ENCODE measurements around the gene ACP7.
"Not testable (repeated sequence)": the region's sequence is repeated elsewhere in the genome, so short reads cannot be mapped to it uniquely, and the experiment has no call there.

The ACP7 gene

DNA sequence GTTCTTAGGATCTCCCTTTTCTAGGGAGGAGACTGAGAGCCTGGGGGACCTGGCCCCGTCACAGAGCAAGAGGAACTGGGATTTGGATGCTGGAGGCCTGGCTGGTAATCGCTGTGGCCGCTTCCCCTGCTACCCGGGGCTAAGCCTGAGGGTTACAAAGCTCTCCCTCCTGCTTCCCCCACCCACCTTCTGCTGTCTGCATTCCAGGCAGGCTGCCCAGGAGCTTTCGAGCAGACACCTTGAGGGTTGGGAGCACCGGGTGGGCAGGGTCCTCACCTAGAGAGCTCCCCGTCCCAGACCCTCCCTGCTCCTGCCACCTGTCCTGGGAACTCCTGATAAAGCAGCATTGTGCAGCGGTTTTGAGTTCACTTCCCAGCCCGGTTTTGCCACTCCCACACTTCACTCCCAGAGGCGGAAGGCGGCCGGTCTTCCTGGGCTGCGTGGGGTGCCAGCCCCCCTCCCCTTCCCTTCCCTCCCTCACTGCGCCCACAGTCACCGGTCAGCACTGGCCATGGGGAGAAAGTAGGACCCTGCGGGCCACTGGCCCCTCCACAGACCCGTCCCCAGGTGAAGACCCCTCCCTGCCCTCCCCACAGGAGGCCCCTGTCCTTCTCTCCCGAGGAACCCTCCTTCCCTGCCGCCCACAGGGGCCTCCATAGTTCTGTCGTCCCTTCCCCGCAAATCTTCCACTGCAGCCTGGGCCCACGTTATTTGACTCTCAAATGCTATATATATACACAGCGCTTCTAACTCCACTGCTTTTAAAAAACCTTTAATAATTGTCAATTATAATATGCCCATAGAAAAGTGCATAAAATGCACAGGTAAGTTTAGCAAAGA is 49.5 kb downstream of the ACP7 start:
- no peak for DNase-seq

- DNase-seq, result no peak
These were observed 51.5 kb downstream of the ACP7 start for GRCh38 chr19:39135701-39136100.

DNA sequence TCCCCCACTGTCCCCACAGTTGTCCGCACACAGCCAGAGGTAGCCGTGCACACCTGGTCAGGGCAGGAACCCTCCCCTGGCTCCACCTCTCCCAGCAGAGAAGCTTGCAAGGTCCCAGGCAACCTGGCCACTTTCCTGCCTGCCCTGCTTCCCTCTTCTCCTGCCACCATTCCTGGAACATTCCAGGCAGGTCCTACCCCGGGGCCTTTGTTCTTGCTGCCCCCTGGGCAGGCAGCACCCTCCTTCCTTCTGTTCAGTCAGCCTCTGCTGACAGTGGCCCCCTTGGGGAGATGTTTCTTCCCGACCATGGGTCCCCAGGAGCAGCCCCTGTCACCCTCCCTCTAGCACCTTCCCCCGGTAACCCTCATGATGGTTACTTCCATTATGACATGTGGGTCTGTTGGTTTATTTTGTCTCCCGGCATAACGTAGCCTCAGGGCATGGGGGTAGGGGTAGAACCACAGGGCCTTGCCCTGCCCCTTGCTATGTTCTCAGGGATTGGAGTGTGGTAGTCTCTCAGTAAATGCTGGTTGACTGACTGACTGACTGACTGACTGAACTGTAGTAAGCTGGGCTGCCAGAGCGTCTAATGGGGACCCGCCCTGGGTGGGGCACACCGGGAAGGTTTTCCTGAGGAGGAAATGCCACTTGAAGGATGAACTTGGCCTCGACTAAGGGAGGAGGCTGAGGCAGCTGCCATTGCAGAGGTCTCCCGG is 52.2 kb downstream of the ACP7 start:
- no peak for DNase-seq

DNA sequence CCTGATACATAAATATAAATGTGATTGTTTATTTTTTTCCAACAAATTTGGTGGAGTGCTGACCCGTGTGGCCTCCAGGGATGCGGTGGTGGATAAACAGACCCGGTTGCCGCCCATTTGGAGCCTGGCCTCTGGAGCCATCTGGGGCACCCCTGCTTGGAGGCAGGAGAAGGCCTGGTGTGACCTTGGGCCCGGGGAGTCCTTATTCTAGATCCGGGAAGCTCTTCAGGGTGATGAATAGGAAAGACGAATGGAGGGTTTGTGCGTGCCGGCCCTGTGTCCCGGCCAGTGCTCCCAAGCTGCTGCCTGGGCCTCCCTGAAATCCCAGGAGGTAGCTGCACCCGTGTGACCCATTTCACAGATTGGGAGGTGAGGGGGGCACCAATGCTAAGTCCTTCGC is 53.0 kb downstream of the ACP7 start:
- DNase-seq, result no peak

- DNase-seq, result no peak
These were observed 54.3 kb downstream of the ACP7 start for GRCh38 chr19:39138221-39139211.

GRCh38 chr19:39139305-39139874 is 55.2 kb downstream of the ACP7 start:
- no peak for DNase-seq

DNA sequence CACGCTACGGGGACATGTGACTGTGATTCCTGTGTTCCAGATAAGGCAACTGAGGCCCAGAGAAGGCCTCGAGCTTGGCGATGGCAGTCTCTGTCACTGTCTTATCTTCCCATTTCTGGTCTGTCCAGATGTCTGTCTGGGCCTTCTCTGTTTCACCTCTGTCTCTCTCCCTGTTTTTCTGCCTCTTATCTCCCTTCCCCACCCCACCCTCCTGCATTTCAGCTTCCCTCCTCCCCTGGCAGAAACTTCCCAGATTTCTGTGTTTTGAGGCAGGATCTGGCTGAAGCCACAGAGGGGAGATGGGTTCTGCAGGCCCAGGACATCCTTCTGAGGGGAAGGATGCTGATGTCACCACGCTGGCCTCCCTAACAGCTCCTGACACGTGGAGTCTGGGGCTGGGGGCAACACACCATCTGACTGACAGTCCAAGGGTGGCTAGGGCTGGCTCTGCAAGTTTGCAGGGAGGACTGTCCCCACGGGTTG is 55.8 kb downstream of the ACP7 start:
- no peak for DNase-seq

- no peak for DNase-seq
These were observed 56.4 kb downstream of the ACP7 start for GRCh38 chr19:39140594-39140993.

DNA sequence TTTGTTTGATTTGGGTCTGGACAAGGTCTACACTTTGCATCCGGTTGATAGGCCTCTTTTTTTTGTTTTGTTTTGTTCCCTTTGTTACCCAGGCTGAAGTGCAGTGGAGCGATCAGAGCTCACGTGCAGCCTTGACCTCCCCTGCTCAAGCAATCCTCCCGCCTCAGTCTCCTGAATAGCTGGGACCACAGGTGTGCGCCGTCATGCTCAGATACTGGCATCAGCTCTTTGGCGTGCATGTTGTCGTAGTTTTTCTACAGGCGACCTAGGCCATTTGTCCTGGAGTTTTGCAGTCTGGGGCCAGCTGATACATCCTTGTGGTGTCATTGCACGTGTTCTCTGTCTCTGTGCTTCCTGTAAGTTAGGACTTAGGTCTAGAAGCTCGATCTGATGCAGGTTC is 57.8 kb downstream of the ACP7 start:
- DNase-seq, result no peak

DNA sequence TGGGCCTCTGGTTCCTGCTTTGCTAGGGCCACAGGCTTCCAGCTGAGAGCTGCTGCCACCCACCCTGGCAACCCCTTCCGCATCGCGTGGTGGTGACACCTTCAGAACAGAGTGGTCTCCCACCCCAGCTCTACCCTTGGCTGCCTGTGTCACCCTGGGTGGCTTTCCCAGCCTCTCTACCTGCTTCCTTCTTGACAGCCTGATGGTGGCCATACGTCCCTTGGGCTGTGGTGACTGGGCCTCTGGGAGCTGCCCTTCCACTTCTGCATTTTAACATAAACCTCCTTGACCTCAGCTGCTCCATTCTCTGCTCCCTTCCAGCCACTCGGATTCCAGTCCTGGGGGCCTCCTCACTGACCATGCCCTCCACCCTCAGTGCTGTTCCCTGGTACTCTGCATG is 58.5 kb downstream of the ACP7 start:
- DNase-seq, result no peak

DNA sequence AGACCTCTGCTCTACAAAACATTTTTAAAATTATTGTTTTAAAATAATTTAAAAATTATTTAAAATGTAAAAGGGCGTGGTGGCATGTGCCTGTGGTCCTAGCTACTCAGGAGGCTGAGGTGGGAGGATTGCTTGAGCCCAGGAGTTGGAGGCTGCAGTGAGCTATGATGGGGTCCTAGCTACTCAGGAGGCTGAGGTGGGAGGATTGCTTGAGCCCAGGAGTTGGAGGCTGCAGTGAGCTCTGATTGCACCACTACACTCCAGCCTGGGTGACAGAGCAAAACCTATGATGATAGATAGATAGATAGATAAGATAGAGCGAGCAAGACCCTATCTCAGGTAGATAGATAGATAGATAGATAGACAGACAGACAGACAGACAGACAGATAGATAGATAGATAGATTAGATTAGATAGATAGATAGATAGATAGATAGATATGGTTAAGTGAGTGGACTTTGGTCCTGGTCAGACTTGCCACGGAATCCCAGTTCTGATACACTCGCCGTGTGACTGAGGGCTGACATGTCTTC is 59.7 kb downstream of the ACP7 start:
- DNase-seq, result not testable (repeated sequence)

DNA sequence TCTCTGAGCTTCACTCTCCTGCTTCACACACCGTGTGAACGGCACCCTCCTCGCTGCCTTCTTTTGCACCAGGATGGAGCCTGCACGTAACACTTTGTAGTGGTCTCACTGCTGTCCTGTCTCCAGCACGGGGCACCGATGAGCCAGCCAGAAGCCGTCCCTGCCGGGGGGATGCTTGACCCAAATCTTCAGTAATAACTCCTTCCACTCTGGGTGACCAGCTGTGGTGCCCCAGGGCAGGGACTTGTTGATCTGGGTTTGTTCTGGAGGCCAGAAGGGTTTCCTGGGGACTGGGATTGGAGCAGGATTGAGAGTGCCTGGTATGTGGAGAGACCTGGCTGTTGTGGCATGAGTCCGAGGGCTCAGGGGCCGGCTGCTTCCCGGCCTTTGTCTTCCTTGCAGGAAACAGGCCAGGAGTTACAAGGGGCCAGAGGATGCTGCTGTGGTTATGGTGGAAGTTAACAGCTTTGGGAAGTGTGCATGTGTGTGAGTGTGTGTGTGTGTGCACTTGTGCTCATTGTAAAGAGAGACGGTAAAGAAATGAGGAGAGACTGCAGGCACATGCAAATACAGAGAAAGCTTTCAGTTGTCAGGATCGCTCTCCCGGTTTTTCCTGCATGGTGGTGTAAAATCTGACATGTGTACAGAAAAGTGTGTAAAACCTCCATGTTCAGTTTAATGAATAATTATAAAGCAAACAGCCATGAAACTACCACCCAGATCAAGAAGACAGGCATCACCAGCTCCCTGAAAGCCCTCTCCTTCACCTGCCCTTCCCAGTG is 60.3 kb downstream of the ACP7 start:
- no peak for DNase-seq

- no peak for DNase-seq
These were observed 61.2 kb downstream of the ACP7 start for GRCh38 chr19:39145180-39145953.

GRCh38 chr19:39146091-39146490 is 61.9 kb downstream of the ACP7 start:
- DNase-seq, result no peak

GRCh38 chr19:39146686-39147450 is 62.7 kb downstream of the ACP7 start:
- no peak for DNase-seq

- DNase-seq, result no peak
These were observed 63.3 kb downstream of the ACP7 start for GRCh38 chr19:39147480-39147879.

GRCh38 chr19:39148939-39149529 is 64.9 kb downstream of the ACP7 start:
- no peak for DNase-seq

GRCh38 chr19:39150235-39150634 is 66.1 kb downstream of the ACP7 start:
- no peak for DNase-seq

All from CD4-positive, alpha-beta T cell treated with Interleukin-6 for 4 hours (primary cell).